Loucy (cell line): Measurements from ENCODE around the gene FLT4.

ENCODE experiments used
- EZH2phosphoT487 ChIP-seq: fragments of 200-600 bp; IDR thresholded peaks from 2 replicates; pipeline ENCODE4 v1.6.1; 2018; ENCODE audit warnings: antibody characterized with exemption, mild to moderate bottlenecking, moderate library complexity, borderline replicate concordance
- TF ChIP-seq, protein P1 (sequence below): fragments of 200-600 bp; sonication (generic); conservative IDR thresholded peaks from 2 replicates; pipeline ENCODE4 v1.5.1; 2014; ENCODE audit warnings: mild to moderate bottlenecking, antibody characterized with exemption, low read length

DNA sequence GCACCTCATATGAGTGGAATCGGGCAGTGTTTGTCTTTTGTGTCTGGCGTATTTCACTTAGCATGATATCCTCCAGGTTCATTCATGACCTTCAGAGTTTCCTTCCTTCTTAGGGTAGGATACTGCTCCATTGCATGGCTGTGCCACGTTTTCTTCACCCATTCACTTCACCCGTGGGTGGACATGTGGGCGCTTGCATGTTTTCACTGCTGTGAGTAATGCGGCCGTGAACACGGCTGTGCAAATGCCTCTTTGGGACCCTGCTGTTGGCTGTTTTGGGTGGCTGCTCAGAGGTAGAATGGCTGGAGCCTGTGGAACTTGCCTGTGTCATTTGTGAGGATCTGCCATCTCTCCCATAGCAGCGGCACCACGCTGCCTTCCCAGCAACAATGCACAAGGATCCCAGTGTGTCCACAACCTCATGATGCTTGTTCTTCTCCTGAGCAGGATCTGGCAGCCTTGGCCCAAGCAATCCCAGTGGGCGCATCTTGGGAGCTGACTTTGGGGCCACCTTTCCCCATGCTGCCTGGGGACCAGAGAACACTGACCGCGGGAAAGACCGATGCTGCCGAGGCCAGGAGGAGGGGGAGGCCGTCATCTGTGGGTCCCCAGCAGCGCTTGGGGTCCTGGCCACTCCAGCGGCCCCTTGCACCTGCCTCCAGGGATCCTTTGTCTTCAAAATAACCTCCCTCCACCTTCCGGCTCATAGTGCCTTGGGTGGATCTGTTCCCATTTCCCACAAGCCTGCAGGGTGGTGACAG is 55.8 kb downstream of the FLT4 start:
- TF ChIP-seq, protein P1, sequence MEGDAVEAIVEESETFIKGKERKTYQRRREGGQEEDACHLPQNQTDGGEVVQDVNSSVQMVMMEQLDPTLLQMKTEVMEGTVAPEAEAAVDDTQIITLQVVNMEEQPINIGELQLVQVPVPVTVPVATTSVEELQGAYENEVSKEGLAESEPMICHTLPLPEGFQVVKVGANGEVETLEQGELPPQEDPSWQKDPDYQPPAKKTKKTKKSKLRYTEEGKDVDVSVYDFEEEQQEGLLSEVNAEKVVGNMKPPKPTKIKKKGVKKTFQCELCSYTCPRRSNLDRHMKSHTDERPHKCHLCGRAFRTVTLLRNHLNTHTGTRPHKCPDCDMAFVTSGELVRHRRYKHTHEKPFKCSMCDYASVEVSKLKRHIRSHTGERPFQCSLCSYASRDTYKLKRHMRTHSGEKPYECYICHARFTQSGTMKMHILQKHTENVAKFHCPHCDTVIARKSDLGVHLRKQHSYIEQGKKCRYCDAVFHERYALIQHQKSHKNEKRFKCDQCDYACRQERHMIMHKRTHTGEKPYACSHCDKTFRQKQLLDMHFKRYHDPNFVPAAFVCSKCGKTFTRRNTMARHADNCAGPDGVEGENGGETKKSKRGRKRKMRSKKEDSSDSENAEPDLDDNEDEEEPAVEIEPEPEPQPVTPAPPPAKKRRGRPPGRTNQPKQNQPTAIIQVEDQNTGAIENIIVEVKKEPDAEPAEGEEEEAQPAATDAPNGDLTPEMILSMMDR: no peak
- TF ChIP-seq EZH2phosphoT487: no peak
